Progenitor cell of endocrine pancreas (in vitro differentiated cells): ENCODE results near the gene DRD2. TPM values are rescaled to one million over a fixed set of nuclear protein-coding genes. Genes with fewer than 3 reads are reported as not detected.

Source experiments
- DNase-seq: peaks from one replicate; pipeline ENCODE4 v3.0.0; 2021; ENCODE audit warnings: low spot score; ENCODE audit not compliant: unreplicated experiment
- H3K27ac Mint-ChIP-seq: 2 replicates; pipeline ENCODE4 v1.8.0; 2021; ENCODE audit warnings: mild to moderate bottlenecking, moderate library complexity, mixed read lengths
- H3K27me3 Mint-ChIP-seq: 2 replicates; pipeline ENCODE4 v1.8.0; 2021; ENCODE audit warnings: mixed read lengths
- H3K36me3 Mint-ChIP-seq: 2 replicates; pipeline ENCODE4 v1.8.0; 2022; ENCODE audit warnings: mixed read lengths; ENCODE audit not compliant: insufficient read depth
- H3K4me1 Mint-ChIP-seq: 2 replicates; pipeline ENCODE4 v1.8.0; 2021; ENCODE audit warnings: low read depth, mixed read lengths
- H3K4me3 Mint-ChIP-seq: 2 replicates; pipeline ENCODE4 v1.8.0; 2021; ENCODE audit warnings: low read depth, mild to moderate bottlenecking, moderate library complexity, mixed read lengths
- H3K9me3 Mint-ChIP-seq: 2 replicates; pipeline ENCODE4 v1.8.0; 2021; ENCODE audit warnings: low read depth, mixed read lengths
- microRNA-seq: library from miRNA; unstranded; fragments of <30 nt; microRNA quantifications from one replicate; pipeline ENCODE4 v1.1.0, GENCODE V29; 2020; ENCODE audit warnings: borderline number of aligned reads; ENCODE audit not compliant: unreplicated experiment
- total RNA-seq: library from RNA; stranded (reverse); gene quantifications from 2 replicates; pipeline ENCODE4 v1.2.1, GENCODE V29; 2021
- TF ChIP-seq, protein P1 (sequence below): fragments of 200-600 bp; sonication (generic); IDR thresholded peaks from one replicate; pipeline ENCODE4 v1.5.0; 2021; ENCODE audit warnings: antibody characterized with exemption, mild to moderate bottlenecking; ENCODE audit not compliant: unreplicated experiment

The DRD2 gene
- total RNA-seq, 1 donor from 2014 or later, result 0.22 TPM

- Mint-ChIP-seq H3K9me3 (no peaks in the 10 kb centered on the region), H3K4me3 (no peak overlapping the region), H3K27me3 (no peaks in the 10 kb centered on the region), H3K4me1 (no peaks in the 10 kb centered on the region), H3K36me3 (peaks cover 15% of the 10 kb centered on the region), H3K27ac (no peak overlapping the region)
- TF ChIP-seq, protein P1, sequence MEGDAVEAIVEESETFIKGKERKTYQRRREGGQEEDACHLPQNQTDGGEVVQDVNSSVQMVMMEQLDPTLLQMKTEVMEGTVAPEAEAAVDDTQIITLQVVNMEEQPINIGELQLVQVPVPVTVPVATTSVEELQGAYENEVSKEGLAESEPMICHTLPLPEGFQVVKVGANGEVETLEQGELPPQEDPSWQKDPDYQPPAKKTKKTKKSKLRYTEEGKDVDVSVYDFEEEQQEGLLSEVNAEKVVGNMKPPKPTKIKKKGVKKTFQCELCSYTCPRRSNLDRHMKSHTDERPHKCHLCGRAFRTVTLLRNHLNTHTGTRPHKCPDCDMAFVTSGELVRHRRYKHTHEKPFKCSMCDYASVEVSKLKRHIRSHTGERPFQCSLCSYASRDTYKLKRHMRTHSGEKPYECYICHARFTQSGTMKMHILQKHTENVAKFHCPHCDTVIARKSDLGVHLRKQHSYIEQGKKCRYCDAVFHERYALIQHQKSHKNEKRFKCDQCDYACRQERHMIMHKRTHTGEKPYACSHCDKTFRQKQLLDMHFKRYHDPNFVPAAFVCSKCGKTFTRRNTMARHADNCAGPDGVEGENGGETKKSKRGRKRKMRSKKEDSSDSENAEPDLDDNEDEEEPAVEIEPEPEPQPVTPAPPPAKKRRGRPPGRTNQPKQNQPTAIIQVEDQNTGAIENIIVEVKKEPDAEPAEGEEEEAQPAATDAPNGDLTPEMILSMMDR, result no peak
- no peak for DNase-seq
Measured at GRCh38 chr11:113363996-113364641, 111.1 kb downstream of the DRD2 start.

DNA sequence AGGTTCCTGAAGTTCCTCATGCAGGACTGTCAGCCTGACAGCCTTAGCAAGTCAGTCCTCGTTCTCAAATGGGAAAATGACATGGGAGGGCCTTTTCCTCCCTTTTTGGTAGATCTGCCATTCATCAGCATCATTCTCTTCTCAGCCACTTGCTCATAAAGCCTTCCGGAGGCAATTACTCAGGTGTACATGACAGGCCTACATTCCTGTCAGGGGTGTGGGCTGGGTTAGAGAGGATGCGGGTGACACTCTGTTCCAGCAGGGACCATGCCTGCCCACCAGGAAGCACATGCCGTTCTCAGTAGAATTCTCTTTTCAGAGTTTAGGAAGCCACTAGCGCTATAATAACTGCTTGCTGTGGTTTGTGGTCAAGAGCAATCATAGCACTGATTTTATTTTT, 111.8 kb downstream of the DRD2 start:
- Mint-ChIP-seq H3K4me1 (no peaks in the 10 kb centered on the region), H3K27ac (no peak overlapping the region), H3K36me3 (peaks cover 13% of the 10 kb centered on the region), H3K9me3 (no peaks in the 10 kb centered on the region), H3K4me3 (no peak overlapping the region), H3K27me3 (no peaks in the 10 kb centered on the region)
- DNase-seq, result no peak
- TF ChIP-seq, protein P1, result no peak

Small RNA genes within 50 kb of the gene (microRNA-seq; reads per million reads assigned to microRNA genes)
- not detected for gene MIR4301

Other genes starting within 250 kb of the DRD2 start
- gene TTC12, start 160.8 kb downstream of the DRD2 start, total RNA-seq, result 30.4 and 38.5 TPM in 2 replicates
- 0.11 and 0.41 TPM in 2 replicates for gene ANKK1, start 87.6 kb downstream of the DRD2 start, total RNA-seq
- gene TMPRSS5, start 230.9 kb upstream of the DRD2 start, total RNA-seq, result 1.8 and 2.6 TPM in 2 replicates